T-helper 22 cell (primary cell): ENCODE measurements around the gene COL5A3.

ENCODE experiments used
- DNase-seq: peaks from one replicate; pipeline ENCODE4 v3.0.0-alpha.2; 2020; ENCODE audit warnings: low read depth

COL5A3 gene

DNA sequence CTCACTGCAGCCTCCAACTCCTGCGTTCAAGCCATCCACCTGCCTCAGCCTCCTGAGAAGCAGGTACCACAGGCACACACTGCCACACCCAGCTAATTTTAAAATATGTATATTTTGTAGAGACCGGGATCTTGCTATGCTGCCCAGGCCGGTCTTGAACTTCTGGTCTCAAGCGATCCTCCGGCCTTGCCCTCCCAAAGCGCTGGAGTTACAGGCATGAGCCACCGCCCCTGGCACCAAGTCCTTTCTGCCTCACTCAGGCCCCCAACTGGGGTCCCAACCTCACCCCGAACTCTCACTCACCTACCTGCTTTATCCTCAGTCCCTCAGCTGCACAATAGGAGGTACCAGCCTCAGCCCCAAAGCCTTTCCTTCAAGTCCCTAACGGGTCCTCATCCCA is 635 bp upstream of the COL5A3 start:
- DNase-seq, result no peak

- DNase-seq, result no peak
Measured at GRCh38 chr19:10009714-10010224, 535 bp downstream of the COL5A3 start.

DNA sequence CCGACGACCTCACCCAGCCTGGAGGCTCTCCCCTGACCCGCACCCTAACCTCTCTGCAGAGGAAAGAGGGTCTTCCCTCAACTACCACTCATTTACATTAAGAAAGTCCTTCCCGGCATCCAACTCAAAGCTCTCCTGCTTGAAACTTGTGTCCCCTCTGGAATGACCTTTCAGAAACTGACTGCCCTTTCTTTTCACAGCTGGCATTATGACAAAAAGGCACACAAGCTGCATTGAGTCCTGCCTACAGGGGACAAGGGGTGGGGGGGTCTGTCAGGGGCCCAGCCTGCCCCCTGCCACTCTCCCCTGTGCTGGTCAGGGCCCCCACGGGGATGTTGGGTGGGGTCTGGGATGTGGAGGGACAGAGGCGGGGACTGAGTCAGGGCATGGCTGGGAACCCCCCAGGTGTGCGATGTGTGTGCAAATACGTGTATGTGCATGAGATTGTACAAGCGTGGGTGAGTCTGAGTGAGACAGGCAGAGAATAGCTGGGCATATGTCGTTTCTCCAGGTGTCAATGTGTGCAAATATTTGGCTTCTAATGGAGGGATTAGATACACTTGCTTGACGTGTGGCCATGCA is 2.0 kb downstream of the COL5A3 start:
- DNase-seq, result no peak

DNA sequence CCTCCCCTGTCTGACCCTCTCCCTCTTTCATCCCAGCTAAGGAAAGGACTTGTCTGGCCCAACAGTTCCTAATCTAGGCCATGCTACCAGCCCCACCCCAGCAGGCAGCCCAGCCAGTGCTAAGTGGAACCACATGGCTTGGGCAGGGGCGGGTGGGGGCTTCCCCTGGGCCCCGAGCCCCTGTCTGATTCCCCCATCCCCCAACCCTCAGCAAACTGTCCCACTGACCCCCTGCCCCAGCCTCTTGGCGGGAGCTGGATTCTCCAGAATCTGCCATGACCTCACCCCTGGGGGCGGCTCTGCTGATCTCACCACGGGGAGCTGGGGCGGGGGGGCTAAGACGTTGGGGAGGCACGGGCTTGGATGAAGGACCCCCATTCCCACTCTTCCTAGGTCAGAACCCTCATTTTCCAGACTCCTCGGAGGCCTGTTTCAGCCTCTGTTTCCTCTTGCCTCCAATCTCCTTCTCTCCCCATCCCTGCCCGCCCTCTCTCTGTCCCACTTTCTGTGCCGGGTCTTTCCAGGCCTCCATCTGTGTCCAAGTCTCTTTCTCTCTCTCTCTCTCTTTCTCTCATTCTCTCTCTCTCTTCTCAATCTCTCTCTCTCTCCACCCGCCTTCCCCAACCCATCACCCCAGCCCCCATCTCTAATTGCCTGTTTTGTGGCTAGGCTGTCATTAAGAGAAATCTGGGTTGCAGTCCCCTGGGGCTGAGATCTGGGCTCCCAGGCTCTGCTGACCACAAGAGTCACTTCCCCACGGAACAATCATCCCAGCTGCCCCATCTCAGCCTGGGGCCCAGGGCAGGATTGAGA is 2.7 kb downstream of the COL5A3 start:
- DNase-seq, result no peak

- no peak for DNase-seq
Measured at GRCh38 chr19:10006752-10007323, 3.5 kb downstream of the COL5A3 start.

DNA sequence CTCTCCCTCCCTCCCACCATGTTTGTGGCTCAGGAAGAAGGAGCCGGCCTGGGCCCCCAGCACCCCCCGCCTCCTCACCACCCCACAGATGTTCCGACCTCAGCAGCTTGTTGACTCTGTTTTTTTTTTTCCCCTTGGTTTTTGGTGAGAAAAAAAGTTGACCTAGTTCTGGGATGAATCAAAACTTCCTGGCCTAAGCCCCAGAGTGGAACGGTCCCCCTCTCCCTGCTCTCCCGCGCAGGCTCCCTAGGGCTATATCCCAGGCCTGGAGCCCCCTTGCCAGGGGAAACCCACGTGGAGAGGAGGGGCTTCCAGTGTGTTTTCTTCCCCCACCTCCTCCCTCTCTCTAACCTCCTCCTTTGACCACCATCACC is 4.0 kb downstream of the COL5A3 start:
- no peak for DNase-seq

DNA sequence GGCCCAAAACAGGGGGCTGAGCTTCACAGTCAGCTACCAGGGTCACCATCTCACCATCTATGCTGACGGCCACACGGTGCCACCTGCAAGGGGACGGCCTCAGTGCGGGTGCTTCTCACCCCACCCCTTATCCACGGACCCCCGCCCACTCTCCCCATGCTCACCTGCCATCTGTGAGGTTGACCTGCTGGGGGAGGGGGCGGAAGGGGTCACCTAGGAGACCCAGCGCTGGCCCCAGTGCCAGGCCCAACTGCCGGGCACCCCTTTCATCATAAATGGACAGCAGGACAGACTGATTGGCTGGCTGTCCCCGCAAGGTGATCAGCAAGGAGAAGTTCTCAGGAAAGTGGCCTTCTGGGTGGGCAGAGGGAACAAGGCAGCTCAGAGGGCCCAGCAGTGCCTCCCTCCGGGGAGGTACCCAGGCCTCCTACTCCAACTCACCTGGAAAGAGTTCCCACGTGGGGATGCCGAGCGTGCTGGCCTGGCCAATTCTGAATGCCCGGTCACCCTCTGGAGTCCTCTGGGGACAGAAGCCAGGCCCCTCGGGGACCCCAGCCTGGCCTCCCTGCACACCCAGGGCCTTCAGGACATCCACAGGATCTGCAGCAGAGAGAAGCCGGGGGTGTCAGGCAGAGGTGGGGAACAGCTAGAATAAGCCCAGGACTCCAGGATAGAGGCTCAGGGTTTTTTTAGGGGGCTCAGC is 4.5 kb downstream of the COL5A3 start:
- DNase-seq, result no peak

- DNase-seq, result no peak
Measured at GRCh38 chr19:10004617-10005016, 5.7 kb downstream of the COL5A3 start.

DNA sequence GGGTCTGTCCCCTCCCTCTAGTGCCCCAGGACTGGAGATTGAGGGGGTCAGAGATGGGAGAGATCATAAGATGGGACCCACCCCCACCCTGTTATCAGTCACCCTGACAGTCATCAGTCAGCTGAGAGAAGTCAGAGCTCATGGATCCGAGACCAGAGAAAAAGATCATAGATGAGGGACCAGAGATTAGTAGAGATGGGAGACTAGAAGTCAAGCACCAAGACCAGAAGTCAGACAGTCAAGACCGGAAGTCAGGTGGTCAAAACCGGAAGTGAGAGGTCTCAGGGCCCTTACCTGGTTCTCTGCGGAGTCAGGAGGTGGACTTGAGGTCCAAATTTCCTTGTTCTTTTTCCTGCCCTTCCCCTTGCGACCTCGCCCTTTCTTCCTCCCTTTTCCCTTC is 7.0 kb downstream of the COL5A3 start:
- DNase-seq, result no peak

GRCh38 chr19:10001899-10002298 is 8.4 kb downstream of the COL5A3 start:
- no peak for DNase-seq

- peak; percentile 12 for DNase-seq
Measured at GRCh38 chr19:10000171-10000826, 10.0 kb downstream of the COL5A3 start.

DNA sequence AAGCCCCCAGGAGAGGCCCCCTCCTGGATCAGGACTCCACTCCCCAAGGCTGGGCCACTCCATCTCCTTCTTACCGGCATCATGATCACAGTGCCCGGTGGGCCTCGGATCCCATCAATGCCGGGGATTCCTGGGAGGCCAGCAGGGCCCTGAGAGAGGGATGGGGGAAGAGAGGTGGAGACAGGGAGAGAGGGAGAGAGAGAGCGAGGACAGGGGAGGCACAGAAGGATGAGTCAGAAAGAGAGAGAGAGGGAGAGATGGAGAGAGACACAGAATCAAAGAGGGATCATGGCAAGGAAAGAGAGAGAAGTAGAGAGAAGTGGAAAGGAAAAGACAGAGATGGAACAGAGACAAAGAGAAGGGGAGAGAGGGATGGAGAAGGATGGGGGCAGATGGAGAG is 13.8 kb downstream of the COL5A3 start:
- no peak for DNase-seq

GRCh38 chr19:9995999-9996398 is 14.3 kb downstream of the COL5A3 start:
- DNase-seq, result no peak

DNA sequence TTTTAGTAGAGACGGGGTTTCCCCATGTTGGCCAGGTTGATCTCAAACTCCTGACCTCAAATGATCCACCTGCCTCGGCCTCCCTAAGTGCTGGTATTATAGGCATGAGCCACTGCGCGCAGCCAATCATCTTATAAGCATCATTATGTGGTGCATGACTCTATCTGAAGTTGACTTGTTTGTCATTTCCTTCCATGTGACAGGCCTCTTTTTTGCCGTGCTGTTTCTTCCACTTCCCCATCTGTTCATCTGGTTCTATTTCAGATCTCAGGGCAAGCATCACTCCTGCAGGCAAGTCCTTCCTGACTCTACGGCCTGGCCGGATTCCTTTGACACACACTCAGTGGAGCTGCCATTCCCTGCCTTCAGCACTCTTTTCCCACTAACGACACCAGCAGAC is 15.2 kb downstream of the COL5A3 start:
- DNase-seq, result no peak

DNA sequence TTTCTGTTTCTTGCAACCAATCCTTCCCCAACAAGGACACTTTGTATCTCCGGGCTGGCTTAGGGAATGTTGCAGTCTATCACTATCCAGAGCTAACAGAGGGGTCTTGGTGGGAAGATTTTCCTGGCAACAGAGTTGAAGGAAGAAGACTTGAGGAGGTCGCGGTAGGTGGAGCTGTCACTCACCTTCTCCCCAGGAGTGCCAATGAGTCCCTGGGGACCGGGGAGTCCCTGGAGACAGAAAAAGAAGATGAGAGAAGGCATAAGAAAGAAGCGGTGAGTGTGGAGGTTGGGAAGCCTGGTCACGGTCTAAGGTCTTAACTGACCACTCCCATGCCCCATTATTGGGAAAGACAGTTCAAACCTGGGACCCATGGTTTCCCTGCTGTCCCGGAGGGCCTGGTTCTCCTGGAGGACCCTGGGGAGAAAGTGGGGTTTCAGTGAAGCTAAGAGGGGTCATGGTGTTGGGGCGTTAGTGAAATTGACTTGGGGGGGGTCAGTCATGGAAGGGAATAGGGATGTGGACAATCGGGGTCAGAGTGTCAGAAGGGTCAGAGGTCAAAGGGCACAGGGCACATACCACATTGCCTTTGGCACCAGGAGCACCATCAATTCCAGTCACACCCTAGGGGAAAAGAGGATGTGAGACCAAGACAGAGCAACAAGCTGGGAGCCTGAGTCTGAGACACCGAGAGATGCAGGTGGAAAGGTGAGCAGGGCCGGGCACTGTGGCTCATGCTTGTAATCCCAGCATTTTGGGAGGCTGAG is 18.7 kb downstream of the COL5A3 start:
- no peak for DNase-seq

- no peak for DNase-seq
Measured at GRCh38 chr19:9989504-9989903, 20.8 kb downstream of the COL5A3 start.

- DNase-seq, result no peak
Measured at GRCh38 chr19:9986787-9987281, 23.5 kb downstream of the COL5A3 start.

DNA sequence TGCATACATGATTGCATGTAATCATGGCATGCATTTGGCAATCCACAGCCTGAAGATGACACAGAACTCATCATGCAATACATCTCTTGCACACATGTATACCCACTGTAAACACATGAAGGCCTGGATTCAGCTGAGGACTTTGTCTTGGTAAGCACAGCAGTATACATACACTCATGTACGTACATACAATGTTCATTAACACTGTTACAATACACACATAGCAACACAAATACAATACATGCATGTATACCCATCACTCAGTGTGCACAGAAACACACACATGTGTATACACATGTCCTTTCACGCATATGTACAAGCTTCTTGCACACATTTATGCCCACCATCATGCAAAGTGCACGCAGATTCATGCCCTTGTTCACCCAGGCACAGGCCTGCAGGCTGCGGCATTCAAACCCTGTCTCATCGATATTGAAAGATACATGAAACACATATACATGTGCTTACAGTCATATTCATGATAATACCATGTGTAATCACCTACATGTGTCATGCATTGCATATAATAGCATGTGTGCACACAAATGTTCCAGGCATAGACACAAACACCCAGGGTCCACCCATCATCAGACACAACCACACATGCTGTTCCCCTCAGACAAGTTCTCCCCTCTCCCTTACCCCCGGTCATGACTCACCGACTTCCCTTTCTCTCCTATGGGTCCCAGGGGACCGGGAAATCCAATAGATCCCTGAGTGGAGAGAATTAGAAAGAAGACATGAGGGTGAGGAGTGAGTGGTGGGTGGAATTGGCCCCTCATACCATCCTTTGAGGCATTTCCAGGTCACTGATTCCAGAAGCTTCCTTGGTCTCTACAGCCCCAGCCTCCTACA is 28.7 kb downstream of the COL5A3 start:
- no peak for DNase-seq

DNA sequence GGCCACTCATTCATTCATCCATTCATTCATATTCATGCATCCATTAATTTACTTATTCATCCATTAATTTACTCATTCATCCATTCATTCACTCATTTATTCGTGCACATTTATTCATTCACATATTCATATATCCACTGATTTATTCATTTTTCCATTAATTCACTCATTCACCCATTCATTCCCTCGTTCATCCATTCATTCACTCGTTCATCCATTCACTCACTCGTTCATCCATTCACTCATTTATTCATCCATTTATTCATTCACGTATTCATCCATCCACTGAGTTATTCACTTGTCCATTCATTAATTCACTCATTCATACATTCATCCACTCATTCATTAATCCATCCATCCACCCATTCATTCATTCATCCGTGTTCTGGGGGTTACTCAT is 38.2 kb downstream of the COL5A3 start:
- no peak for DNase-seq

DNA sequence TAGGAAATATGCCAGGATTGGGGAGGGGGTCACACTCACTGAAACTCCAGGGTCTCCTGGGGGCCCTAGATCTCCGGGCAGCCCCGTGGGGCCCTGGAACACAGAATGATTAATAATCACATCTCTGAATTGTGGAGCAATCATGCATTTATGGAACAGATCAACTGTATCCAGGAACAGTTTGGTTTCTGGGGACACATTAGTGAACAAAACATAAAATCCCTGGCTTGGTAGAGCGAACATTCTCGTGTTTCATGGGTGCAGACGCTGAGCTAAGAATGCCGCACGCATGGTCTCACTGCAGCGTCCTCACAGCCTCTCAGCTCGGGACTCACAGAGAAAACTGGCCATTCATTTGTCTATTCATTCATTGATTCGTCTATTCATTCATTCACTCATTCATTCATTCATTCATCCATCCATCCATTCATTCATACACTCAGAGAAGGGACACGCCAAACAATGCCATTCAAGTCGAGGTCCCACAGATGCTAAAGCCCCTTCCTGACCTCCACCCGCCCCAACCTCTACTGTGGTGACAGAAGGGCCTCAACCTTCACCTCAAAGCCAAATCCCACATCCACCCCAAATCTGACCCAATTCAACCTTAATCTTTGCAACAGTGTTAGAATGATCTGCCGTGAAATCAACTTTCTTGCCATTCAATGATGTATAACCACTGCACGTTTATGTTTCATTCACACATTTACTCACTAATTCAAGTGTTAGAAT is 39.0 kb downstream of the COL5A3 start:
- DNase-seq, result no peak
